ENCODE results near the gene MGA. TPM values are rescaled to one million over a fixed set of nuclear protein-coding genes. Genes with fewer than 3 reads are reported as not detected.

MGA gene

GRCh38 chr15:41821831-41822230, 161.6 kb downstream of the MGA start:
- no peak overlapping the region for H3K4me3 ChIP-seq (replicated peaks; ENCODE audit: insufficient read depth, low read length)
- no peak for DNase-seq (ENCODE audit: low read depth in 1 of 2, low spot score in 1 of 2)
- TF ChIP-seq CTCF (IDR thresholded peaks at IDR 0.05; ENCODE audit: insufficient read depth, low read length) (no peak), GABPA (IDR thresholded peaks at IDR 0.05; ENCODE audit: low read depth) (no peak), REST (IDR thresholded peaks at IDR 0.05; ENCODE audit: insufficient replicate concordance, low read depth) (no peak), SPI1 (IDR thresholded peaks at IDR 0.05; ENCODE audit: borderline replicate concordance, low read depth) (no peak), POLR2AphosphoS5 (IDR thresholded peaks at IDR 0.05; ENCODE audit: low read depth) (no peak)
- H3K27ac ChIP-seq (replicated peaks) = no peak overlapping the region
- H3K27me3 ChIP-seq (ENCODE audit: insufficient read depth, poor library complexity, severe bottlenecking) = no peaks in the 10 kb centered on the region

GRCh38 chr15:41822471-41822870, 162.3 kb downstream of the MGA start:
- TF ChIP-seq SPI1 (IDR thresholded peaks at IDR 0.05; ENCODE audit: borderline replicate concordance, low read depth) (no peak), GABPA (IDR thresholded peaks at IDR 0.05; ENCODE audit: low read depth) (no peak), CTCF (IDR thresholded peaks at IDR 0.05; ENCODE audit: insufficient read depth, low read length) (no peak), POLR2AphosphoS5 (IDR thresholded peaks at IDR 0.05; ENCODE audit: low read depth) (no peak), REST (IDR thresholded peaks at IDR 0.05; ENCODE audit: insufficient replicate concordance, low read depth) (no peak)
- no peak for DNase-seq (ENCODE audit: low read depth in 1 of 2, low spot score in 1 of 2)
- H3K4me3 ChIP-seq (replicated peaks; ENCODE audit: insufficient read depth, low read length) = no peak overlapping the region
- H3K27me3 ChIP-seq (ENCODE audit: insufficient read depth, poor library complexity, severe bottlenecking) = no peaks in the 10 kb centered on the region
- H3K27ac ChIP-seq (replicated peaks) = no peak overlapping the region

Small RNAs within 50 kb of the gene (microRNA-seq; reads per million reads assigned to microRNA genes)
- gene MIR626 = not detected

Data from HL-60 (cell line).